Left cardiac atrium (tissue), 4 donors: ENCODE measurements around the gene SAMD3. TPM values are rescaled to one million over a fixed set of nuclear protein-coding genes. Genes with fewer than 3 reads are reported as not detected.
"Not testable (repeated sequence)": the region's sequence is repeated elsewhere in the genome, so short reads cannot be mapped to it uniquely, and the experiment has no call there.

Experiments used
- ATAC-seq, 2 donors: fragments of 200-7000 bp; cut with Tn5 transposase; one replicate each; pipeline ENCODE4 v1.9.1; 2020; ENCODE audit warnings: mild to moderate bottlenecking in 2 of 2, moderate library complexity in 2 of 2
- DNase-seq: peaks from one replicate; pipeline ENCODE4 v3.0.0-alpha.2; 2020
- intact Hi-C, 2 donors: fragments of 100-400 bp; cut with DNase I; formaldehyde crosslinking; loops; one replicate each; pipeline versions ENCODE4 v1.14.1 to v1.15.1; 2022 to 2023
- total RNA-seq, 2 donors: library from RNA; stranded (reverse); fragmentation: NEBNext Ultra II Directional; extraction: Animal tissue kit (Norgen Biotek cat#: 25700); gene quantifications; one replicate each; pipeline ENCODE4 v1.2.1, GENCODE V29; 2021
- donor health status: DM: no; HTN: yes; CAD: no.
- donor health status: DM: no; HTN: yes; CAD: no; lungs with severe emphysema.
- donor health status: DM: yes; HTN: yes; CAD: no.
- donor health status: Dilated cardiomyopathy.

Gene SAMD3
- total RNA-seq, 2 donors from 2014 or later: 0.42 to 1.9 TPM

DNA sequence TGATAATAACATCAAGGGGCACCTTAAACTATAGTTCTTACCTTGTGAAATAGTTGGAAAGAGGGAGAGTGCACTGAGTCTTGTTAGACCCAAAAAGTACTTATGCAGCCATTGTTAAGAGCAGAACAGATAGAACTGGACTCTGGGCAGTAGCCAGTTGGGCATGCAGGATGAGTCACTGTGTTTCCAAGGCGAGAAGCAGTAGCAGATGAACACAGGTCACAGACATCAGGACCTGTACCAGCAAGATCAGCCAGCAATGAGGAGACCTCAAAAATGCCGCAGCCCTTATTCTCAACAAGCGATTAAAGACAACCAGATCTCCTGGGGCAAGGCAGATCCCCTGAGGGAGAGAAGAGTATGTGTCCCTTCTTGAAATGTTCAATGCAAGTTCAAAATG is 79.0 kb downstream of the SAMD3 start:
- ATAC-seq (no peak), DNase-seq (no peak)
- intact Hi-C loops: no loop called here

DNA sequence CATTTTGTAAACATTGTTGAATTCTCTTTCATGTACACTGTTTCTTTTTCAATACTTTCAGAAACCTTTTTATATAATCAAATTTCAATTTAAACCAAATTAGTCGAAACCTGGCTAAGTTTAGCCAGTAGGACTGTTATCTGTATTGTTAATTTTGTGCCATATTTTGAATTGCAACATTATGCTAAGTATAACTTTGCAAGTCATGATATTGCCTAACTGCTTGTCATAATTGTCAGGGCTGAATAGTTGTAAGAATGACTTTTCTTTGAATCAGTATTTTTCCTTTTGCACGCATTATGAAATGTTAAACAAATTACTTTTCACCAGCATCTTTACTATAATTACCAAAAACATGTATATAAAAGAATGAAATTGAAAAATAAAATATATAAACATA is 82.7 kb downstream of the SAMD3 start:
- intact Hi-C loops: no loop called here
- no peak for DNase-seq
- ATAC-seq: peak in 1 of 2 donors; percentile 41

DNA sequence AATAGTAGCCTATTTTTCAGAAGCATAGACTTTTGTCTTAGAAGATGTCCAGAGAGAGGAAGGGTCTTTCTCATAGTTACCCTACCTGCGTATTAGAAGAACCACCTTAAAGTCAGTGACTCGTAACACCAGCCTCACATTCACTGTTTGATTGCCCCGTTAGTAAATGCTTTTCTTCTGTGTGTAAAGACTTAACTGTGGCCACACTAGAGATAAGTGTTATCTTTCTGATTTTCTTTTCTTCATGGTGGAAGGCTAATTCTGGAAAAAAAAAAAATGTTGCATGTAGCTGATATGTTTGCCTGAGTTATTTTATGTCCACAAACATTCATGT is 83.9 kb downstream of the SAMD3 start:
- ATAC-seq (no peak), DNase-seq (no peak)
- intact Hi-C loops: no loop called here

DNA sequence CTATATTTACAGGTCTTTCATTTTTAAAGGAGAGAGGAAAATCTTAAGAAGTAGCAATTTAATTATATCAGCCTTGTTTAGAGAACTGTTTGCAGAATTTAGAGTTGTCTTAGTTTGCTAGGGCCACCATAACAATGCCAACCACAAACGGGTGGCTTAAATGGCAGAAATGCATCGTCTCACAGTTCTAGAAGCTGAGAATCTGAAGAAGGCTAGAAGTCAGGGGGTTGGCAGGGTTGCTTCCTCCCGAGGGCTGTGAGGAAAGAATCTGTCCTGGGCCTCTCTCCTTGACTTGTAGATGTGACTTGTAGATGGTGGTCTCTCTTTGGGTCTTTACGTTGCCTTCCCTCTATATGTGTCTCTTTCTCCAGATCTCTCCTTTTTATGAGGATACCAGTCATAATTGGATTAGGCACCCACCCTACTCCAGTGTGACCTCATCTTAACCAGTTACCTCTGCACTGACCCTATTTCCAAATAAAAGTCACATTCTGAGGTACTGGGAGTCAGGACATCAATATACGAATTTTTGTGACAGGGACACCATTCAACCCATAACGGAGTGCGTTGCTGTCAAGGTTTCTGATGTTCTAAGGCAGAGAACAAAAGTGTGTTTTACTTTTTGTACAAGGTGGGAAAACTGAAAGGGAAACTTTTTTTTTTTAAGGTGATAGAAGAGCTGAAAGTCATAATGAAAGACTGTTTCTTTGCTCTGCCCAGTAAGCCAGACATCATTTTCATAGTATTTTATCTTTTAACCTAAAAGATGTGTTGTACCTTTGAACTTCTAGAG is 84.4 kb downstream of the SAMD3 start:
- intact Hi-C loops: no loop called here
- no peak for ATAC-seq
- DNase-seq: no peak

DNA sequence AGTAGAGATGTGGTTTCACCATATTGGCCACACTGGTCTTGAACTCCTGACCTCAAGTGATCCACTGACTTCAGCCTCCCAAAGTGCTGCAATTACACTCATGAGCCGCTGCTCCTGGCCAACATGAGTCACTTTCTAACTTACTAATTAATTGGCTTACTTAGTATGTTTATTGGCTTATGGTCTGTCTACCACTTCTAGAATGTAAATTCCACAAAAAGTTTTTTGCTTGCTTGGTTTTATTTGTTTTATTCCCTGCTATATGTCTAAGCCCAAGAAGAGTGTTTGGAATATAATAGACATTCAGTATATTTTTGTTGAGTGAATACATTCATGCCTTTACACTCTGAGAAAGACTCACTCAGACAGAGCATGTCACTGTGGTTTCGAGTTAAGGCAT is 86.0 kb downstream of the SAMD3 start:
- intact Hi-C loops: no loop called here
- DNase-seq: no peak
- ATAC-seq: no peak

DNA sequence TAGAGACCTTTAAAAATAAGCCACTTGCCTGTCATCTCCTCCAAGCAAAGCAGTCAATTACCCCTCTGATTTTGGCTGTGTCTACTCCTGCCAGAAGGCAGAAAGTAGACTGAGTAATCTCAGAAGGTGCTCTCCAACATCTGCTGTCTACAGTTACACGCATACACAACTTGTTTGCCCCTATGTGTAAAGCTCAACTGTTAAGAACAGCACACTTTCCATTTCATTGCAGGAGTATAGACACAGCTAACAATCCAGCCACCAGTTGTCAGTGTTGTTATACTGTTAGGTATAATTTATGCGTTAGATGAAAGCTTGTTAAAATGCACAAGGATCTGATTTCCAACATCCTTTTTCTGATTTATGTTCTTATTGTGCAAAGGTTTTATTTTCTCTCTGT is 88.2 kb downstream of the SAMD3 start:
- intact Hi-C loops: no loop called here
- ATAC-seq: no peak

DNA sequence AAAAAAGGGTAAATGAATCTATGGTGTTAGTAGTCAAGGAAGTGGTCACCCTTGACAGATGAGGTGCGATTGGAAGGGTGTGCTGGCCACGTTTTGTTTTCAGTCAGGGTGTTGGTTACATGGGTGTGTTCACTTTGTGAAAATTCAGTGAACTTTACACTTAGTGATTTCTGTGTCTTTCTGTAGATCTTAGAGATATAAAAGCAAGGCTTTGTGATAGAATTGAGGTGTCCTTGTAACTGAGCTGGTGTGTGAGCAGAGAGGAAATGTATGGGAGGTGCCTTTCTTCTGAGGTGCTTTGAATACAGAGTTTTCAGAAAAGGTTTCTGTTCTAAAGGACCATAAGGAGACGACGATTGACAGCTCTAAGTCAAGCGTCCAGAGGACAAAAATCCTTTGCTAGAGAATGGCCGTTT is 90.5 kb downstream of the SAMD3 start:
- no peak for DNase-seq
- intact Hi-C loops: no loop called here
- ATAC-seq: peak in 1 of 2 donors; percentile 55

More for the DNA sequence above, 88.2 kb downstream of the SAMD3 start:
- no peak for DNase-seq

DNA sequence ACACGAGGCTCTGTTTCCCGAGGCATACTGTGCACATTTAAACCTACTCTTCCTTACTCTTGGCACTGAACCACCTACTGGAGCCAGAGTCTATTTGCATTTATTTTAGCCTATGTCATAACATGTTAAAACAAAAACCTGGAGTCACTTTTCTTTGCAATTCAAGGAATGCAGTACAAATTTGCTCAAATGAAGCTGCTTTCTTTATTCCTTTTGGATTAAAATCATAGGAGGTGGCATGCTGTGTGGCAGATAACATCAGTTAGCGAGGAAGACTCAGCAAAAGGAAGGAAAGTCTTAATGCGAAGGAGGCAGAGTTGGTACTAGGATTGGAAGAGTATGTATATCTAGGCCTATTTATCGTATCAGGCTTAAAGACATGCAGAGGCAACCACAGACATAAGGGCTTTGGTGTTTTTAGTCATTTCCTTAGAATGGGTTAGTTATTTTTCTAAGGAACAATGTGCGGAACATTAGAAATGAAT is 92.9 kb downstream of the SAMD3 start:
- ATAC-seq: no peak
- intact Hi-C loops: no loop called here

DNA sequence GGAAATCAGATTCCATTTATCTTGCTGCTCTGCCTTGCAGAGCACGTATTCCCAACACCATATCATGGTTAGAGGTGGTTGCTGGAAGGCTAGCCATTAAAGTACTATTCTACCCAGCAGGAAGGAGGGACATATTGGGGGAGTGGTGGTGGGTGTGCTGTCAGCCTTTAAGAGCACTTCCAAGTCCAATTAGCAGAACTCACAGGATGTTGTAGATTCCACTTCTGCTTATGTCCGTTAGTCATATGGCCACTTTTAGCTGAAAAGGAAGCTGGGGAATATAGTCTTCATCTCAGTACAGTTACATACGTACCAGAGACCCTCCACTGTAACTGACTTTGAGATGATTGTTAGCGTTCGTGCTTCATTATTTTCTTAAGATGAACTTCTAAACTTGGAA is 94.4 kb downstream of the SAMD3 start:
- DNase-seq (no peak), ATAC-seq (no peak)
- intact Hi-C loops: no loop called here

More for the DNA sequence above, 92.9 kb downstream of the SAMD3 start:
- DNase-seq: no peak

DNA sequence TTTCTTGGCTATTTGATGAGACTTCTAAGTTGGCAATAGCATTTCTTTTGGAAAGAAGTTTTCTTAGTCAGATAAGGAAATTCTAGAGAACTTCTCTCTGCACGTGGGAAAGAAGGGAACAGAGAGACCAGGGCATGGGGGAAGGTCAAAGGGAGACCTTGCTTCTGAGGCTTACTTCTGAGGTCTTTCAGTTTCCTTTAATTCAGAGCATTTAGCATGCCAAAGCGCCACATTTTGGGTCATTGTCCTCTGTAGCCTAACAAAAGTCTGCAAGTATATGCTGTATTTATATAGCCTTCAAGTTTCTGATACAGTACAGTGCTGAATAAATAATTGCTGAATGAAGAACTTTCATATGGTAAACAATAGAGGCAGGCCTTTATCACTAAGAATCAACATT is 95.6 kb downstream of the SAMD3 start:
- no peak for ATAC-seq
- no peak for DNase-seq
- intact Hi-C loops: no loop called here

DNA sequence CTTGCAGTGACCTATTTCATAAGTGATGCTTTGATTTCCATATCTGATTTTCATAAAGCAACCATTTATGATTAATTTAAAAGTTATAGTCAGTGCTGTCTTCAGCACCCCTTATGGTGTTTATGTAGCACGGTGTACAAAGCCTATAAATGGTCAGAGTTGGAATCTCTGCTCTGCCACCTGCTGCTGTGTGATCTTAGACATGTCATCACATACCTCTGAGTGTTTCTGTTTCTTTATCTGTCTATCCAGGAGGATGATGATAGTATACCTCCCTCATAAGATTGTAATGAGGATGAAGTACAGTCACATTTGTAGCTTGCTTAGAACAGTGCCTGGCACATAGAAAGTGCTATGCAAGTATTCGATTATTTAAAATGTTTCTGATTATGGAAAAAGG is 100.5 kb downstream of the SAMD3 start:
- no peak for ATAC-seq
- intact Hi-C loops: no loop called here
- no peak for DNase-seq

DNA sequence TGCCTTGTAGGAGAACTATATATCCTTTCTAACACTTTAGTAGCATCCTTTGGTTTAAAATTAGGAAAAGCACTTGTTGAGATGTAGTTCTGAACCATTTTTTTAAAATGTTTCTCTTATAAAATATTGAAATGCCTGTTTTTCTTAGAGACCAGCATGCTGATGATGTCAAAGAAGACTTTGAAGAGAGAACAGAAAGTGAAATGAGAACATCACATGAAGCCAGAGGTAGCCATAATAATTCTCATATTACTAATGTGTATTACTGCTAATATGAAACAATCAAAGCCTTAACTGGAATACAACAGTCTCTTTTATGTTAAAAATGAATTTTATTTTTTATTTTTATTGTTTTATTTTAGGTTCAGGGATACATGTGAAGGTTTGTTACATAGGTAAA is 102.0 kb downstream of the SAMD3 start:
- ATAC-seq: no peak
- intact Hi-C loops: no loop called here
- DNase-seq: no peak

DNA sequence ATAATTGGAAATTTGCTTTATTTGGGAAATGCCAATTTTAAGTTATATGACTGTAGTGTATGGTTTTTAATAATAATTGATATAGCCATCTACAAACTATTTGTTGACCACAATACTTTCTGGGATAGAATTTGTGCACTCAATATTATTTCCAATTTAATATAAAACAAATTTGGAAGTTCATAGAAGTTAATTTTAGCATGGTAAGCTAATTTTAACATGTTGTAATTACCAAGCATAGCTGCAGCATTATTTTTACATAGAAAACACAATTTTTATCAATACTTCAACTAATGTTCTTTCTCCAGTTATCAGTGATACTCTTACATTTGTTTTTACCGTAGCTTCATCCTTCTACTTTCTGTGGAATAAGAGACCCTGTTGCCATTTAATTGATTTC is 103.5 kb downstream of the SAMD3 start:
- ATAC-seq (no peak), DNase-seq (no peak)
- intact Hi-C loops: no loop called here

DNA sequence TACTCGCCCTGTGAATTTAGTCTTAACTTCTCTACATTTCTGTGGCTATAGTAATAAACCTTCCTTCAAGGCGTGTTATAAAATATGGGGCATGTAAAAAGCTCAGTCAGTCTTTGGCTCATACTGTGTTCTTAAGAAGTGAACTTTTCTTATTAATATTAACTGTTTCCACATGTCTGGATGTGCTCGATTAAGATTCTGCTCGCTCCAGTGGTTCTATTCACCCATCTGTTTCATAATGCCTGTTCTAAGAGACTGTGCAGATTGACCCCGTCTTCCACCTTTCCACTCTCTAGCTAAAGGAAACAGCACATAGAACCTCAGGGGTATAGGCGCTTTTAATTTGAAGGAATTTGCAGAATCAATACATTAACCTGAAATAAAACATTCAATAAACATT is 104.5 kb downstream of the SAMD3 start:
- intact Hi-C loops: no loop called here
- no peak for ATAC-seq
- no peak for DNase-seq

DNA sequence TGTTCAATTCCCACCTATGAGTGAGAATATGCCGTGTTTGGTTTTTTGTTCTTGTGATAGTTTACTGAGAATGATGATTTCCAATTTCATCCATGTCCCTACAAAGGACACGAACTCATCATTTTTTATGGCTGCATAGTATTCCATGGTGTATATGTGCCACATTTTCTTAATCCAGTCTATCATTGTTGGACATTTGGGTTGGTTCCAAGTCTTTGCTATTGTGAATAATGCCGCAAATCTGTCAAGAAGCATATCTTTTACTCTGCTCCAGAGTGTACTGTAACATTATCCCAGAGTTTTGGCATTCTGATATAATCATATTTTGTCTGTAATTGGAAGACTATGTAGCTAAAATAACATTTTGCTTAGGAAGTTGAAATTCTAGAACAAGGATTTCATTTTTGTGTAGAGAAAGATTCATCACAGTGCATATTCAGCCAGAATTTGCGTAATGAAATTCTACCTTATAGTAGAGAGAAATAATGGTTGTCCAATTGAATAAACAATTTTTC is 105.5 kb downstream of the SAMD3 start:
- intact Hi-C loops, ATAC-seq: not testable (repeated sequence)

DNA sequence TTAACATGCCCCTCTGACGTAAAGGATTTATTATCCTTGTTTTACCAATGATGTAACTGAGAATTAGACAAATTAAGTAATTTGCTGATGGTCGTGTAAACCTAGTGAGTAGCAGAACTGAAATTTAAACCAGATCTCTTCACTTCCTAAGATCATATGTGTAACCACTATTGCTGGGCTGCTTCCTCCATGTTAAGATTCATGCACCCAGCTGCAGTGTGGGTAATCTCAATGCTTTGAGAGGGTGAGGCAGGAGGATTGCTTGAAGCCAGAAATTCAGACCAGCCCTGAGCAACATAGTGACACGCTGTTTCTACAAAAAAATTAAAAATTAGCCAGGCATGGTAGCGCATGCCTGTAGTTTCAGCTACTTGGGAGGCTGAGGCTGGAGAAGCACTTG is 106.5 kb downstream of the SAMD3 start:
- intact Hi-C loops: no loop called here
- DNase-seq: no peak
- ATAC-seq: no peak

More for the DNA sequence above, 105.5 kb downstream of the SAMD3 start:
- DNase-seq: not testable (repeated sequence)

DNA sequence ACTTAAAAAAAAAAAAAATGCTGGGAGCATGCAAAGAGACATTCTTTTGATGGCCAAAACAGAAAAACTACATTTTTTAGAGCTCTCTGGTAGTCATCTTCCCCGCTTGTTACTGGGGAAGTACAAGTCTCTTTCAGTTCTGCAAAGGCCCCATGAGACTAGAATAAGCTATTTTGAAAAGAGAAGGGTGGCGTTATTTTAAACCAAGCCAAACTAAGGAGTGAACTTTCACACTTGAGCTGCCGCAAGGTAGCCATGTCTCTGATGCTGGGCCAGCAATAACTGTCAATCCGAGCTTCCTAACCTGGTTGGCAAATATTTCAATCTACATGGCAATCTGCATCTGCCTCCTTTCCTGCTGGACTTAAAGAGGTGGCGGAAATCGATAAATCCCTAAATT is 107.7 kb downstream of the SAMD3 start:
- intact Hi-C loops: no loop called here
- DNase-seq: no peak

DNA sequence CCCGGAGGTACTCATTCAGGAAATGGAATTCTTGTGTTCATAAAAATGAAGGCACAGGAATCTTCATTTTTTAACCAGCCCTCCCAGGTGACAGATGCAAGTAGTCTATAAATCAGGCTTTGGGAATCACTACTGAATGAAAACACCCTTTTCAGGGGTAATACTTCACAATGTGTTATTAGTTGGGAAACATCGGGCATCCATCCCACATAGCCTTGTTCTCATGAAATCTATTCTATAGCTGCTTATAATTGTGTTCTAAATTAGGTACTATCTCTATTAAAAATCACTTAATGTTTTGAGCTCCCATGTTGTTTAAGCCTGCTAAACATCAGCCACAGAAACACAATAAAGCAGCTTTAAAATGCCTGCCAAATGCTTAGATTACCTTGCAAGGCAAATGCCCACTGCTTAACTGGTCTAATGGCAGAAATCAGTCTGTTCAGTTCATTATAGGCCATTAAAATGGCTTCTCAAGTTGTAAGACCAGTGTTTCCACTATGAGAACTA is 109.5 kb downstream of the SAMD3 start:
- intact Hi-C loops: no loop called here
- ATAC-seq: no peak
- no peak for DNase-seq

More for the DNA sequence above, 107.7 kb downstream of the SAMD3 start:
- ATAC-seq: no peak

DNA sequence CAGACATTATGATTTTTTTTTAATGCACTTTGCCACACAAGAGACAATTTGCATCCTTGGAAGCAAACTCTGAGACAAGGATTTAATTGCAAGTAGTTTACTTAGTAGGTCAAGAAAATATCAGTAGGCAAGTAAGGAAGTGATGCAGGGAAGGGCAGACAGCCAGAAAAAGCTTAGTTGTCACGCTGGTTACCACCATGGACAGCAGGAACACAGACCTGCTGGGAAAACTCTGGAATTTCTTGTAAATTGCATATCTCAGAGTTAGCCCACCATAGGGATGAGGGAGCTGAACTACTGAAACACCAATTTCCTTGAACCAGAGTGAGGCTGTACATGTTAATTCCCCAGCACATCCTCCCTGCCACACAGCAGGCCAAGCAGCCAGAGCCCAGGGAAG is 111.7 kb downstream of the SAMD3 start:
- DNase-seq (no peak), ATAC-seq (no peak)
- intact Hi-C loops: no loop called here

DNA sequence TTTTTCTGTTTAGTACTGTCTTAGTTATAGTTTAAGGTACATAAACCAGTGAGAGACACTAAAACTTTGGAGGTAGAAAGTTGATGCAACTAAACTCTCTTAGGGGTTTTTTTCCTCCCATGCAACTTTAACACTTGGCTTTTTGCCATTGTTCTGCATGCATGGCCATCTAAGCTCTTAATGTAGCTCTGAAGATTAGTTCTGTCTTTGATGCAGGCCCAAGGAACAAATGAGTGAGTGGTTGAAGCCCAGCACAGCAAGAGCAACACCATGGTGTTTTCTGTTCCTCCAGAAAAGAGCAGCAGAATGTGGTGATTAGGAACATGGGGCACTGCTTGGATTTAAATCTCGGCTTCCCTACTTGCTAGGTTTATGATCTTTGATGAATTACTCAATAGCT is 115.0 kb downstream of the SAMD3 start:
- no peak for DNase-seq
- intact Hi-C loops: no loop called here

More for the DNA sequence above, 115.0 kb downstream of the SAMD3 start:
- no peak for ATAC-seq
